ENCODE data around the gene BICC1.

- no peak for TF ChIP-seq CTCF (IDR thresholded peaks at IDR 0.05 in 8 of 11, conservative IDR thresholded peaks at IDR 0.05 in 3 of 11)
- TF ChIP-seq POLR2AphosphoS5 (IDR thresholded peaks at IDR 0.05) = no peak
Measured at GRCh38 chr10:58585435-58585834, 72.8 kb downstream of the BICC1 start.

All from spleen (tissue), 7 donors.